HG03432 (cell line): ENCODE results near the gene SRRT.

Experiments
- ATAC-seq: cut with Tn5 transposase; IDR thresholded peaks from one replicate; pipeline ENCODE4 v1.9.1; 2021; ENCODE audit warnings: mild to moderate bottlenecking, moderate library complexity; ENCODE audit not compliant: unreplicated experiment

The SRRT gene

DNA sequence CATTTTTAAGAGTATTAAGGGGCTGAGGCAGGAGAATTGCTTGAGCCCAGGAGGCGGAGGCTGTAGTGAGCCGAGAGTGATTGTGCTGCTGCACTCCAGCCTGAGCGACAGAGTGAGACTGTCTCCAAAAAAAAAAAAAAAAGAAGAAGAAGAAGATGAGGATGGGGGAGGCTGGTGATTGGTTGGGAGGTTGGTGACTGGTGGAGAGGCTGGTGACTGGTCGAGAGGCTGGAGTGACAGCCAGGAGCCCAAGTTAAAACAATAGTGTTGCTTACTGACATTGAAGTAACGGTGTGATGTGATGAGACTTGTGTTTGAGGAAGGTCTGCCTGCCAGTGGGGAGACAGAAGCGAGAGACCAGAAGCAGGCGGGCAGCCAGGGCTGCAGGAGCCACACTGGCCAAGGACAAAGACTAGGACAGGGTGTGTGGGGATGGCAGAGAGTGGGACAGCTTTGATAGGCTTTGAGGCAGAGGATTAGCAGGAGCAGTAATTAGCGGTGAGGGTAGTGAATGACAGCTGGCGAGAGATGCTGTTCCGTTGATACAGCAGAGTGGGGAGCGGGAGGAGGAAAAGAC, 4.9 kb downstream of the SRRT start:
- ATAC-seq, result no peak

GRCh38 chr7:100880645-100881044, 5.7 kb downstream of the SRRT start:
- ATAC-seq, result no peak

GRCh38 chr7:100881136-100881535, 6.2 kb downstream of the SRRT start:
- ATAC-seq, result no peak

DNA sequence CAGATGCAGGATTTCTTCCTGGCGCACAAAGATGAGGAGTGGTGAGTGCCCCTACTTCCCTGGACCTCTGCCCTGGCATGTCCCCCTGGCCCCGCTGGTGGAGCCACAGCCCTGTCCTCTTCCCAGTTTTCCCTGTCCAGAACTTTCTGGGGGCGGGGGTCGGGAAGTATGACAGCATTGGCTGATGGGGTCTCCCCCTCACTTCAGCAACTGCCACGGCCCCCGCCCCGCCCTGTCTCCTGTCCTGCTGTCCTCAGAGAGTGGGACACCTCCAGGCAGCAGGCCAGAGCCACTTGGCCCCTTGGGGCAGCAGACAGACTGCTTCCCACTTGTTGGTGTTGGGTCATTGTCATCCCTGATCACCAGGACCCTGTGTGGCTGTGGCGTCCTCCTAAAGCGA, 7.3 kb downstream of the SRRT start:
- no peak for ATAC-seq

GRCh38 chr7:100882785-100883526, 8.1 kb downstream of the SRRT start:
- no peak for ATAC-seq

GRCh38 chr7:100884736-100885439, 10.0 kb downstream of the SRRT start:
- no peak for ATAC-seq

DNA sequence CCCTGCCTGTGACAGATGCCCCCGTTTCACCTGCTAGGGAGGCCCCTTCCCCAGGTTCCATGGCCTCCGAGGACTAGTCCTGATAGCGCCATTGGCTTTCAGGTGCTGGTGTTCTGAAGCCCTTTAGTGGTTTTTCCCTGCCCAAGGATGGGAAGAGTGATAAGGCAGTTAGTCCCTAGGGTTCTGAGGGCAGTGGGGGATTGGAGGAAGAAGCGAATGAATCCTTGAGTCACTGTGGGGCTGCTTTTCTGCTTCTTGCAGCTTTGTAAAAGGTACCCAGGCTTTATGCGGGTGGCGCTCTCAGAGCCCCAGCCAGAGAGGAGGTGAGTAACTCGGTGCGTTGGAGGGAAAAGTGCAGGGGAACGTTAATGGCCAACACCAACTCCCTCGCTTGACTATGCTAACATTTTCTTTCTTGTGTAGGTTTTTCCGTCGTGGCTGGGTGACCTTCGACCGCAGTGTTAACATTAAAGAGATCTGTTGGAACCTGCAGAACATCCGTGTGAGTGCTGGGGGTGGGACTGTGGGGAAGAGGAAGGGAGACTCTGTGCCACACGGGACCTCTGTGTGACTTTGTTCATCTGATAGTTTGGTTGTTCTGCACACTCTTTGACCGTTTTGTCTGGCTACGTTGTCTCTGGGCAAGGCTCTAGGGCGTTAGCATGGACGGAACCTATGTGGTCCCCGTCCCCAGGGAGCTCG, 10.7 kb downstream of the SRRT start:
- no peak for ATAC-seq

- no peak for ATAC-seq
Measured at GRCh38 chr7:100886142-100886935, 11.4 kb downstream of the SRRT start.

GRCh38 chr7:100886936-100887515, 12.1 kb downstream of the SRRT start:
- ATAC-seq, result no peak

DNA sequence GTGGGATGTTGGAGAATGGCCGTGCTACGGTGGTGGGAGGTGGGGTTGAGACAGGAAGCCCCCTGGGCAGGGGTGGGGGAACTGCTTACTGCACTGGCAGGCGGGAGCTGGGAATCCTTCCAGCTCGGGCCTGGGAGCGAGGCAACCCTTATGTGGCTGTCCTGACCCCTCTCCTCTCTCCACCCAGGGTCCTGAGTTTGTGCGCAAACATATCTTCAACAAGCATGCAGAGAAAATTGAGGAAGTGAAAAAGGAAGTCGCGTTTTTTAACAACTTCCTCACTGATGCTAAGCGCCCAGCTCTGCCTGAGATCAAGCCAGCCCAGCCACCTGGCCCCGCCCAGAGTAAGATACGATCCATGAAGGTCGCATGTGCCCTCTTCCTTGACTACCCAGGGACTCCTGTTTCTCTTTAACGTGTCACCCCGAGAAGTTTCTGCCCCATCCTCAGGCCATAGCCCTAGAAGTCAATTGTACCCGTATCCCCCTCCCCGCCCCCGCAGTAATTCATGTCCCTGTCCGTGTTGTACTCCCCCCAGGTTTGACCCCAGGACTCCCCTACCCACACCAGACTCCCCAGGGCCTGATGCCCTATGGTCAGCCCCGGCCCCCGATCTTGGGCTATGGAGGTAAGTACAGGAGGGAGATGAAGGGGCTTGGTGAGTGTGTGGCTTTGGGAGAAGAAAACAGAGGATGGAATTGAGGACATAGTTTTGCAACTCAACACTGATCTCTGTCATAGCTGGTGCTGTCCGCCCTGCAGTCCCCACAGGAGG, 12.8 kb downstream of the SRRT start:
- ATAC-seq, result peak; percentile 26

DNA sequence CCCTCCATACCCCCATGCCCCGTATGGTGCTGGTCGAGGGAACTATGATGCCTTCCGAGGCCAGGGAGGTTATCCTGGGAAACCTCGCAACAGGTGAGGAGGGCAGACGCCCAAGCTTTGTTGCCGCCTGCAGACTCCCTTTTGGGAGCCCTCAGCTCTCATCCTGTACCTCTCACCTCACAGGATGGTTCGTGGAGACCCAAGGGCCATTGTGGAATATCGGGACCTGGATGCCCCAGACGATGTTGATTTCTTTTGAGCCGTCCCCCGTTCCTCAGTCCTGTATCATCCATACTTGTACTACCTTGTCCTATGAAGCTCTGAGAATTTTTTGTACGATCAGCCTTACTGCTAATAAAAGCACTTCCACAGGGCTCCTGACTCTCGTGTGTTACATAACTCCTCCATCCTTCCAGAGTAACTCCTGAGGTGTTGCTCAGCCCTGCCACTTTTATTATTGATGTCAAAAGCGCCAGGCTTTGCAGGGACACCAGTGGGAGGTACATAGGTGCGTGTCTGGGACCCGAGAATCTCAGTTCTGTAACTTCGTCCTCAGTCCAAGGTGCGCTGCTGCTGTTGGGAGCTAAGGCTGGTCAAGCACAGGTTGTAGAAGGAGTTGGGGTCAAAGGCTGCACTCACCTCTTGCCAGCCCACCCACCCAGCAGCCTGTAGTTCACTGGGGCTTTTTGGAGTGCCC, 13.5 kb downstream of the SRRT start:
- ATAC-seq, result no peak

GRCh38 chr7:100888988-100889750, 14.3 kb downstream of the SRRT start, which contains the start of gene UFSP1:
Gene UFSP1, minus strand, starts transcription at chr7:100889715. Its CDS starts 444 bp downstream, at chr7:100889271.
- ATAC-seq, result peak; percentile 30

- ATAC-seq, result no peak
Measured at GRCh38 chr7:100890653-100891567, 16.0 kb downstream of the SRRT start.

DNA sequence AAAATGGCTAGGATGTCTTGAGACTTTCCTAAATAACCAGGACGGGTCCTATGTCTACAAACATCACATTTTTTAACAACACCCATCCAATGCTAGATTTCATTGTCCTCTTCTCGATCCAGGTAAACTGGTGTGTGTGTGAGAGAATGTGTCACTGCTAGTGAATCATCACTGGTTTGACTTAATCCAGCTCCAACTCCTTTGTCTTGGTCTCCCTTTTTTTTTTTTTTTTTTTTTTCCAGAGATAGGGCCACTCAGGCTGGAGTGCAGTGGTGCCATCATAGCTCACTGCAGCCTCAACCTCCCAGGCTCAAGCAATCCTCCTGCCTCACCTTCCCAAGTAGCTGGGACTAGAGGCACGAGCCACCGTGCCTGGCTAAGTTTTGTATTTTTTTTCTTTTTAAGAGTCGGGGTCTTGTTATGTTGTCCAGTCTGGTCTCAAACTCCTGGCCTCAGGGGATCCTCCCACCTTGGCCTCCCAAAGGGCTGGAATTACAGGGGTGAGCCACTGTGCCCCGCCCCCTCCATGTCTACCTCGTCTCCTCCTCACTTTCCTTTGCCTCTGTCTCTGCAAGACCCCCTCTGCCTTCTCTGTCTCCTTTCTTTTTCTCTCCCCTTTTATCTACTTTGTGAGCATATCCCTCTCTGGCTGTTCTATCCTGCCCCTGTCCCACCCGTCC, 16.8 kb downstream of the SRRT start:
- no peak for ATAC-seq

GRCh38 chr7:100892364-100893317, 17.7 kb downstream of the SRRT start:
- no peak for ATAC-seq
